OCI-LY1 (cell line): Measurements from ENCODE around the gene TTLL11.

Experiments
- H2AFZ ChIP-seq: fragments of 200-600 bp; sonication (generic), shearing (Covaris generic); 2 replicates; pipeline ENCODE4 v1.6.0; 2014; ENCODE audit warnings: antibody characterized with exemption, mild to moderate bottlenecking, low read length
- H3F3A ChIP-seq: fragments of 200-600 bp; sonication (generic), shearing (Covaris generic); 2 replicates; pipeline ENCODE4 v1.6.0; 2014; ENCODE audit warnings: mild to moderate bottlenecking, antibody characterized with exemption, low read length, moderate library complexity; ENCODE audit not compliant: insufficient read depth
- H3K27ac ChIP-seq: fragments of 200-600 bp; sonication (generic); 2 replicates; pipeline ENCODE4 v1.5.1; 2014; ENCODE audit warnings: low read length, mixed run types, mild to moderate bottlenecking, low read depth; ENCODE audit not compliant: poor library complexity, severe bottlenecking
- H3K27me3 ChIP-seq: fragments of 200-600 bp; sonication (generic); 2 replicates; pipeline ENCODE4 v1.6.0; 2014; ENCODE audit warnings: antibody characterized with exemption, mild to moderate bottlenecking, low read length, moderate library complexity; ENCODE audit not compliant: insufficient read depth
- H3K36me3 ChIP-seq: fragments of 200-600 bp; sonication (generic); 2 replicates; pipeline ENCODE4 v1.6.1; 2014; ENCODE audit warnings: mild to moderate bottlenecking, antibody characterized with exemption, low read length, moderate library complexity, mixed read lengths; ENCODE audit not compliant: insufficient read depth
- H3K4me1 ChIP-seq: fragments of 200-600 bp; sonication (generic); 2 replicates; pipeline ENCODE4 v1.5.1; 2014; ENCODE audit warnings: mild to moderate bottlenecking, low read length, moderate library complexity; ENCODE audit not compliant: insufficient read depth, severe bottlenecking
- H3K4me2 ChIP-seq: fragments of 200-600 bp; sonication (generic), shearing (Covaris generic); 2 replicates; pipeline ENCODE4 v1.6.1; 2014; ENCODE audit warnings: low read length
- H3K4me3 ChIP-seq: fragments of 200-600 bp; sonication (generic); 2 replicates; pipeline ENCODE4 v1.5.1; 2014; ENCODE audit warnings: low read length, low read depth, mild to moderate bottlenecking, mixed read lengths; ENCODE audit not compliant: poor library complexity, severe bottlenecking
- H3K79me2 ChIP-seq: fragments of 200-600 bp; shearing (Covaris generic); 2 replicates; pipeline ENCODE4 v1.6.1; 2016; ENCODE audit warnings: mixed run types, low read length, mixed read lengths; ENCODE audit not compliant: insufficient read depth
- H3K9ac ChIP-seq: fragments of 200-600 bp; sonication (generic), shearing (Covaris generic); 2 replicates; pipeline ENCODE4 v1.6.1; 2014; ENCODE audit warnings: mild to moderate bottlenecking, low read length, mixed read lengths
- H3K9me2 ChIP-seq: fragments of 200-600 bp; sonication (generic), shearing (Covaris generic); 2 replicates; pipeline ENCODE4 v1.6.1; 2014; ENCODE audit warnings: low read depth, mild to moderate bottlenecking, low read length, mixed read lengths
- H3K9me3 ChIP-seq: fragments of 200-600 bp; shearing (Covaris generic); 2 replicates; pipeline ENCODE4 v1.6.1; 2014; ENCODE audit warnings: low read length, mixed read lengths
- H4K20me1 ChIP-seq: fragments of 200-600 bp; sonication (generic), shearing (Covaris generic); 2 replicates; pipeline ENCODE4 v1.6.0; 2016; ENCODE audit warnings: mild to moderate bottlenecking, low read length; ENCODE audit not compliant: insufficient read depth
- CTCF ChIP-seq: fragments of 200-600 bp; sonication (generic), shearing (Covaris generic); IDR thresholded peaks from 2 replicates; pipeline ENCODE4 v1.5.1; 2017; ENCODE audit warnings: mild to moderate bottlenecking, antibody characterized with exemption, low read length, moderate library complexity, mixed read lengths
- EZH2 ChIP-seq: fragments of 200-600 bp; sonication (generic), shearing (Covaris generic); IDR thresholded peaks from 2 replicates; pipeline ENCODE4 v1.8.0; 2017; ENCODE audit warnings: borderline replicate concordance, mixed run types, mild to moderate bottlenecking, antibody characterized with exemption, low read length, moderate library complexity, mixed read lengths

TTLL11 gene

GRCh38 chr9:121778252-121779225 is 314.6 kb downstream of the TTLL11 start:
- H3K36me3 ChIP-seq = peaks cover 75% of the 10 kb centered on the region
- H3K79me2 ChIP-seq = no peaks in the 10 kb centered on the region
- 0 out of 2 replicates have a peak, but pooled peaks cover 2% of the 10 kb centered on the region for H3K9me3 ChIP-seq
- H3K9ac ChIP-seq = no peak overlapping the region
- no peaks in the 10 kb centered on the region for H3K9me2 ChIP-seq
- H2AFZ ChIP-seq = no peak overlapping the region
- no peaks in the 10 kb centered on the region for H3K4me1 ChIP-seq
- H4K20me1 ChIP-seq = no peaks in the 10 kb centered on the region
- no peaks in the 10 kb centered on the region for H3K27me3 ChIP-seq
- H3K4me2 ChIP-seq = no peak overlapping the region
- H3K27ac ChIP-seq = no peak overlapping the region
- H3K4me3 ChIP-seq = no peak overlapping the region
- TF ChIP-seq EZH2 (no peak), CTCF (no peak)
- no peaks in the 10 kb centered on the region for H3F3A ChIP-seq

GRCh38 chr9:121776739-121777637 is 316.1 kb downstream of the TTLL11 start:
- no peaks in the 10 kb centered on the region for H3K9me2 ChIP-seq
- 0 out of 2 replicates have a peak, but pooled peaks cover 2% of the 10 kb centered on the region for H3K9me3 ChIP-seq
- H3K4me3 ChIP-seq = no peak overlapping the region
- H4K20me1 ChIP-seq = no peaks in the 10 kb centered on the region
- H3K27ac ChIP-seq = no peak overlapping the region
- peaks cover 80% of the 10 kb centered on the region for H3K36me3 ChIP-seq
- no peaks in the 10 kb centered on the region for H3K79me2 ChIP-seq
- H3K4me2 ChIP-seq = no peak overlapping the region
- TF ChIP-seq CTCF (no peak), EZH2 (no peak)
- no peak overlapping the region for H2AFZ ChIP-seq
- no peak overlapping the region for H3K9ac ChIP-seq
- no peaks in the 10 kb centered on the region for H3F3A ChIP-seq
- no peaks in the 10 kb centered on the region for H3K27me3 ChIP-seq
- H3K4me1 ChIP-seq = no peaks in the 10 kb centered on the region

GRCh38 chr9:121776001-121776738 is 316.9 kb downstream of the TTLL11 start:
- no peaks in the 10 kb centered on the region for H3F3A ChIP-seq
- H3K27ac ChIP-seq = no peak overlapping the region
- H3K27me3 ChIP-seq = no peaks in the 10 kb centered on the region
- 0 out of 2 replicates have a peak, but pooled peaks cover 2% of the 10 kb centered on the region for H3K9me3 ChIP-seq
- H3K4me3 ChIP-seq = no peak overlapping the region
- H4K20me1 ChIP-seq = no peaks in the 10 kb centered on the region
- H2AFZ ChIP-seq = no peak overlapping the region
- H3K36me3 ChIP-seq = peaks cover 74% of the 10 kb centered on the region
- no peak overlapping the region for H3K9ac ChIP-seq
- no peaks in the 10 kb centered on the region for H3K4me1 ChIP-seq
- H3K79me2 ChIP-seq = no peaks in the 10 kb centered on the region
- TF ChIP-seq CTCF = no peak
- TF ChIP-seq EZH2 = no peak
- no peaks in the 10 kb centered on the region for H3K9me2 ChIP-seq
- H3K4me2 ChIP-seq = no peak overlapping the region
